SW480 (cell line): ENCODE measurements around the gene PIGO.

Source experiments
- DNase-seq: peaks from one replicate; pipeline ENCODE4 v3.0.0-alpha.2; 2016; ENCODE audit warnings: low spot score

PIGO gene

GRCh38 chr9:35106343-35106730, 9.9 kb upstream of the PIGO start:
- no peak for DNase-seq

GRCh38 chr9:35105571-35106342, 9.4 kb upstream of the PIGO start:
- DNase-seq, result no peak

- no peak for DNase-seq
Observed at GRCh38 chr9:35105126-35105525, 8.7 kb upstream of the PIGO start.

- no peak for DNase-seq
Observed at GRCh38 chr9:35104586-35104985, 8.2 kb upstream of the PIGO start.

- no peak for DNase-seq
Observed at GRCh38 chr9:35103660-35104191, 7.3 kb upstream of the PIGO start.

GRCh38 chr9:35102769-35103659, 6.6 kb upstream of the PIGO start, which contains the start of gene STOML2:
Gene STOML2 (minus strand): TSS chr9:35103131. CDS start chr9:35103094, 37 bp downstream.
- peak; percentile 97 for DNase-seq

- no peak for DNase-seq
Observed at GRCh38 chr9:35102465-35102768, 6.0 kb upstream of the PIGO start.

GRCh38 chr9:35097573-35097972, 1.2 kb upstream of the PIGO start:
- DNase-seq, result no peak

GRCh38 chr9:35091536-35091935, 4.9 kb downstream of the PIGO start:
- no peak for DNase-seq

- no peak for DNase-seq
Observed at GRCh38 chr9:35089434-35089833, 7.0 kb downstream of the PIGO start.

- DNase-seq, result no peak
Observed at GRCh38 chr9:35085078-35085477, 11.3 kb downstream of the PIGO start.

GRCh38 chr9:35079426-35080341, 16.7 kb downstream of the PIGO start, which contains the start of gene FANCG:
Gene FANCG (minus strand): TSS chr9:35079942. CDS start chr9:35079524, 418 bp downstream.
- peak; percentile 92 for DNase-seq

- no peak for DNase-seq
Observed at GRCh38 chr9:35079041-35079425, 17.4 kb downstream of the PIGO start.

- no peak for DNase-seq
Observed at GRCh38 chr9:35078066-35078465, 18.3 kb downstream of the PIGO start.

GRCh38 chr9:35076848-35077247, 19.5 kb downstream of the PIGO start:
- DNase-seq, result no peak

- DNase-seq, result no peak
Observed at GRCh38 chr9:35075358-35075757, 21.0 kb downstream of the PIGO start.

GRCh38 chr9:35074791-35075190, 21.6 kb downstream of the PIGO start:
- DNase-seq, result no peak

GRCh38 chr9:35074141-35074540, 22.2 kb downstream of the PIGO start:
- DNase-seq, result no peak

- DNase-seq, result no peak
Observed at GRCh38 chr9:35073279-35073612, 23.1 kb downstream of the PIGO start.

- DNase-seq, result peak; percentile 98
Observed at GRCh38 chr9:35072461-35073278, 23.7 kb downstream of the PIGO start, which contains the start of gene VCP. Gene VCP (minus strand): TSS chr9:35072625. CDS start chr9:35072353, 272 bp downstream.
